Effector memory CD4-positive, alpha-beta T cell (primary cell): Measurements from ENCODE around the gene KAT7.

ENCODE experiments used
- DNase-seq, 3 donors: peaks; one replicate each; pipeline ENCODE4 v3.0.0-alpha.2; 2020
- H3K27ac ChIP-seq: 2 replicates; pipeline ENCODE4 v1.7.0; 2013; ENCODE audit warnings: mild to moderate bottlenecking, low read length, moderate library complexity; ENCODE audit not compliant: insufficient read depth, poor library complexity, severe bottlenecking
- H3K27me3 ChIP-seq: replicated peaks from 2 replicates; pipeline ENCODE4 v1.7.0; 2013; ENCODE audit warnings: mild to moderate bottlenecking, low read length; ENCODE audit not compliant: insufficient read depth, control insufficient read depth, poor library complexity, severe bottlenecking
- H3K36me3 ChIP-seq: 2 replicates; pipeline ENCODE4 v1.7.0; 2013; ENCODE audit warnings: mild to moderate bottlenecking, low read length, moderate library complexity; ENCODE audit not compliant: control insufficient read depth, insufficient read depth
- H3K4me1 ChIP-seq: 2 replicates; pipeline ENCODE4 v1.7.0; 2013; ENCODE audit warnings: low read length, mild to moderate bottlenecking; ENCODE audit not compliant: control insufficient read depth, insufficient read depth, poor library complexity, severe bottlenecking
- H3K4me3 ChIP-seq: 2 replicates; pipeline ENCODE4 v1.7.0; 2013; ENCODE audit warnings: low read length, low read depth, mild to moderate bottlenecking; ENCODE audit not compliant: insufficient read depth, poor library complexity, severe bottlenecking
- H3K9me3 ChIP-seq: 2 replicates; pipeline ENCODE4 v1.7.0; 2013; ENCODE audit warnings: mild to moderate bottlenecking, low read length, moderate library complexity; ENCODE audit not compliant: control insufficient read depth

Gene KAT7

GRCh38 chr17:49798182-49798581 is 9.7 kb downstream of the KAT7 start:
- H3K36me3 ChIP-seq, result peaks cover 78% of the 10 kb centered on the region
- no peaks in the 10 kb centered on the region for H3K27me3 ChIP-seq
- no peaks in the 10 kb centered on the region for H3K9me3 ChIP-seq

DNA sequence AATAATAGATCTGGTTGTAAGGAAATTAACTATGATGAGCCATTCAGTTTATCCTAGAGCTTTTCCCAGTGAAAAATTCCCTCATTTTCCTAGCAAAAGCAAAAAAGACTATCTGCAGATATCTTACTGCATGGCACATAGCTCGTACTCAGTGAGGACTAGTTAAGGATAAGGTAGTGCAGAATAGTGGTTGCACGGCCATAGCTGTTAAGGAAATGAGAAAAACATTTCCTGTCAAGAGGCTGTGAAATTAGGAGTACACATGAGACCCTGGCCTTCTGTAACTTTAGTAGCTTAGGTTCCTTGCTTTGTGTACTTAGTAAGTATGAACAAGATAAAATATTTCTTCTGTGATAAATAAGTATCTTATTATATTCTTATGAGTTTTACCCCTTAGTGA is 10.3 kb downstream of the KAT7 start:
- Histone ChIP-seq H3K4me1 (peaks cover 6% of the 10 kb centered on the region), H3K27ac (no peak overlapping the region), H3K9me3 (no peaks in the 10 kb centered on the region), H3K4me3 (no peak overlapping the region), H3K27me3 (no peaks in the 10 kb centered on the region), H3K36me3 (peaks cover 73% of the 10 kb centered on the region)
- no peak for DNase-seq

More at GRCh38 chr17:49798182-49798581, 9.7 kb downstream of the KAT7 start:
- no peak overlapping the region for H3K4me3 ChIP-seq
- peaks cover 6% of the 10 kb centered on the region for H3K4me1 ChIP-seq
- DNase-seq, result no peak
- no peak overlapping the region for H3K27ac ChIP-seq

DNA sequence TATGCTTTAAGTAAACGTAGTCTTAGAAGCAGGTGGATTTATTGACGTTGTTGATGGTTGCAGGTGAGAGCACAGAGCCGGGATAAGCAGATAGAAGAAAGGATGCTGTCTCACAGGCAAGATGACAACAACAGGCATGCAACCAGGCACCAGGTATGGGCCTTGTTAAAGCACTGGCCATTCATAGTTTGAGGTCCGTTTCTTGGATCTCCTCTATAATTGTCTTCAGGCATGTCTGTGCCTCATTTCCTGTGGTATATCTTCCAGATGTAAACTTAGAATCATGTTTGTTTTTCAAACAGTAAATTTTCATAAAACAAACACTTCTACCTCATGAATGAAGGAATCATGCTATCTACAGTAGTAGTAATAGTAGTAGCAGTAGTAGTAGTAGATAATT is 20.6 kb downstream of the KAT7 start:
- Histone ChIP-seq H3K9me3 (no peaks in the 10 kb centered on the region), H3K4me1 (no peaks in the 10 kb centered on the region), H3K27me3 (no peaks in the 10 kb centered on the region), H3K27ac (no peak overlapping the region), H3K4me3 (no peak overlapping the region), H3K36me3 (peaks cover 59% of the 10 kb centered on the region)
- no peak for DNase-seq

DNA sequence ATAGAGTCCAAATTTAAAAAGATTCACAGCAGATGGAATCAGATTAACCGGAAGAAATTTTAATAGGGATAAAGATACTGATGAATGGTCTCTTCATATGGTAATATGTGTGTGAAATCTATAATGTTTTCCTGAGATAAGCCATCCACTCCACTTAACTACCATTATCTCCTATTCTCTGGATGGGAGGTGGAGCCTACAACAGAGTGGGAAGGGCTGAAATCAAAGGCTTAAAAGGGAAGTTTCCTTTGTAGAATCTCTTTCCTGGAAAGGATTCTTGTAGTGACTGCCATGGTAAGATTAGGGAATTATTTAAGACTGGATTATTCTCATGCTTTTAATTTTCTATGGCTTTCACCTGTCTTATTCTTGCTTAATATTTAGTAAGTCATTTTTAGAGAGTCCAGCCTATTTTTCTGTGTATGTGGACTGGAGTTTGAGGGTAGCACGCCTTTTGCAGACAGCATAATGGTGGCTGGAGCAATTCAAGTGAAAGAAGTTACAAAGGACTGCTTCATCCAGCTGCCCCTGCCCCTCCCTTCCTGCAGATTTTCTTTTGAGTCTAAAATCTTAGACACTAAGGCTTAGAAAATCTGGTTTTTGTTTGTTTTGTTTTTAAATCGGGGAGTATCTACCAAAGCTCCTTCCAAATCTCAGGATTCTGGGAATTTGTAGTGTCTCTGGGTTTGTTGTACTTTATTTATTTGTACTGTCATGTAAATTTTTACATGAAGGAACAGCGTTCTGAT is 26.5 kb downstream of the KAT7 start:
- Histone ChIP-seq H3K27me3 (no peaks in the 10 kb centered on the region), H3K27ac (no peak overlapping the region), H3K36me3 (peaks cover 17% of the 10 kb centered on the region), H3K4me3 (no peak overlapping the region), H3K9me3 (no peaks in the 10 kb centered on the region), H3K4me1 (peaks cover 39% of the 10 kb centered on the region)
- DNase-seq, result no peak

- Histone ChIP-seq H3K4me1 (peaks cover 46% of the 10 kb centered on the region), H3K9me3 (no peaks in the 10 kb centered on the region), H3K27me3 (no peaks in the 10 kb centered on the region), H3K36me3 (peaks cover 16% of the 10 kb centered on the region), H3K27ac (no peak overlapping the region), H3K4me3 (no peak overlapping the region)
- DNase-seq, result no peak
Measured at GRCh38 chr17:49815761-49816281, 27.3 kb downstream of the KAT7 start.

DNA sequence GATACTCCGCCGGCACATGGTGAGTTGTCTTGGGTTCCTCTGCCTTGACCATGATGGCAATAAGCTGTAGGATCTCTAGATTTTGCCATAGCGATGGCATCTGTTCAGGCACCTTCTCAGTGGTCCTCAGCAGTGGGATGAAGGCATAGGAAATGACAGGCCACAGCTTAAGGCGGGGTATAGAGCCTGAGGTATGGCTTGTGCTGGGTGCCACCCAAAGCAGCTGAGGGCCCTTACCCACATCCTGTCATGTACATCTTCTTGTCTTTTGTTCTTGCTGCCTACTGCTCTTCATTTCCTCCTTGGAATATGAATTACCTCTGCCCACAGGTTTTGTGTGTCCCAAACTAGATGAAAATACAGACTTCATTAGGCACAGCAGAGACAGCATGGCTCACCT is 29.5 kb downstream of the KAT7 start:
- H3K9me3 ChIP-seq, result no peaks in the 10 kb centered on the region
- no peaks in the 10 kb centered on the region for H3K27me3 ChIP-seq
- peaks cover 28% of the 10 kb centered on the region for H3K36me3 ChIP-seq
- H3K4me3 ChIP-seq, result peak overlapping the region; percentile 21
- peaks cover 51% of the 10 kb centered on the region for H3K4me1 ChIP-seq
- DNase-seq, result peak; percentile 30 to 40 (median 35)
- H3K27ac ChIP-seq, result peak overlapping the region; percentile 46

GRCh38 chr17:49819138-49819537 is 30.7 kb downstream of the KAT7 start:
- H3K27ac ChIP-seq, result peak overlapping the region; percentile 53
- DNase-seq, result no peak
- peaks cover 32% of the 10 kb centered on the region for H3K36me3 ChIP-seq
- peaks cover 51% of the 10 kb centered on the region for H3K4me1 ChIP-seq
- H3K4me3 ChIP-seq, result no peak overlapping the region
- no peaks in the 10 kb centered on the region for H3K9me3 ChIP-seq
- H3K27me3 ChIP-seq, result no peaks in the 10 kb centered on the region

DNA sequence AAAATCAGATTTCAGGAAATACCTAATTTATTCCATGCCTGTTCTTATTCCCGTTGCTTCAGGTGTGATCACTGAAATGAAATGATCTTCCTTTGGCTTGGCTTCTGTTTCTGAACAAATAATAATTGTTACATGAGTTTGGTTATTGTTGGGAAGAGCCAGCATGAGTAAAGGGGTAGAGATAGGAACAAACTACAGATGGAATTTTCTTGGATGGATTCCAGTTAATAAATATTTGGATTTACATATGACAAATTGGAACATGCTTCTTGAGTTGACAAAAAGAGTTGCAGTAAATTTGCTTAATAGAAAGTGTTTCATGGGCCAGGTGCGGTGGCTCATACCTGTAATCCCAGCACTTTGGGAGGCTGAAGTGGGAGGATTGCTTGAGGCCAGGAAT is 31.2 kb downstream of the KAT7 start:
- Histone ChIP-seq H3K27ac (no peak overlapping the region), H3K9me3 (no peaks in the 10 kb centered on the region), H3K4me1 (peaks cover 51% of the 10 kb centered on the region), H3K27me3 (no peaks in the 10 kb centered on the region), H3K4me3 (no peak overlapping the region), H3K36me3 (peaks cover 37% of the 10 kb centered on the region)
- DNase-seq, result no peak

DNA sequence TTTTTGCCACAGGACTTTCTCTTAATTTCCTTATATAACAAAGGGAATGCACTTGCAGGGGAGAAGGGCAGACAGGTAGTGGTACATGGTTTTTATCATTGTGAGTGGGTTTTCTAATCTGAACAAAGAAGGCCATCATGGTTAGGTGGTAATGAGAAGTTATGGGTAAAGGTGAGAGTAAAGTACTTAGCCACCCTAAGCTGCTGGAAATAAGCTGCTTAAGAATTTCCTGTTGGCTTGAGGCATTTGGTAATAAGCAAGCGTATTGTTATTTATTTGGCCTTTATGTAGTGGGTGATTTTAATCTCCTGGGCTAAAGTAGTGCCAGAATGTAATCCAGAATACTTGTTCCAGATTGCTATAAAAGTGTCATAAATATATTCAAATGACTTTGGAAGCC is 32.3 kb downstream of the KAT7 start:
- Histone ChIP-seq H3K36me3 (peaks cover 49% of the 10 kb centered on the region), H3K4me1 (peaks cover 44% of the 10 kb centered on the region), H3K27ac (no peak overlapping the region)

DNA sequence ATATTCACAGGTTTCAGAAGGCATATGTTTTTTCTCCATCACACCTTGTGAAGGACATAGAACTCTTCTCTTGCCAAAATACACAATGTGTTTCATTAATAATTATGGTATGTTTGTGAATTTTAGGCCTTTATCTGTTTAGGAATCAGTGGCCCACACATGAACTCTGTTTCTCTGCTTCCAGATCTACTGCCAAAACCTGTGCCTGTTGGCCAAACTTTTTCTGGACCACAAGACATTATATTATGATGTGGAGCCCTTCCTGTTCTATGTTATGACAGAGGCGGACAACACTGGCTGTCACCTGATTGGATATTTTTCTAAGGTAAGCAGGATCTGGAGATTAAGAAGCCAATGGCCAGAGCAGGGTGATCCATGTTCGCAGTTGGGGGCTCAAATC is 33.0 kb downstream of the KAT7 start:
- H3K9me3 ChIP-seq, result no peaks in the 10 kb centered on the region
- peaks cover 56% of the 10 kb centered on the region for H3K36me3 ChIP-seq
- no peak overlapping the region for H3K4me3 ChIP-seq
- peaks cover 44% of the 10 kb centered on the region for H3K4me1 ChIP-seq
- H3K27ac ChIP-seq, result no peak overlapping the region
- H3K27me3 ChIP-seq, result no peaks in the 10 kb centered on the region
- no peak for DNase-seq

More for the DNA sequence above, 32.3 kb downstream of the KAT7 start:
- no peaks in the 10 kb centered on the region for H3K27me3 ChIP-seq
- DNase-seq, result no peak
- H3K4me3 ChIP-seq, result no peak overlapping the region
- H3K9me3 ChIP-seq, result no peaks in the 10 kb centered on the region
